GM21423 (cell line): Measurements from ENCODE around the gene UGT8.
"Not testable (repeated sequence)": the region's sequence is repeated elsewhere in the genome, so short reads cannot be mapped to it uniquely, and the experiment has no call there.

Experiments
- ATAC-seq: cut with Tn5 transposase; IDR thresholded peaks from one replicate; pipeline ENCODE4 v1.9.1; 2021; ENCODE audit warnings: mild to moderate bottlenecking, moderate library complexity; ENCODE audit not compliant: unreplicated experiment

UGT8 gene

DNA sequence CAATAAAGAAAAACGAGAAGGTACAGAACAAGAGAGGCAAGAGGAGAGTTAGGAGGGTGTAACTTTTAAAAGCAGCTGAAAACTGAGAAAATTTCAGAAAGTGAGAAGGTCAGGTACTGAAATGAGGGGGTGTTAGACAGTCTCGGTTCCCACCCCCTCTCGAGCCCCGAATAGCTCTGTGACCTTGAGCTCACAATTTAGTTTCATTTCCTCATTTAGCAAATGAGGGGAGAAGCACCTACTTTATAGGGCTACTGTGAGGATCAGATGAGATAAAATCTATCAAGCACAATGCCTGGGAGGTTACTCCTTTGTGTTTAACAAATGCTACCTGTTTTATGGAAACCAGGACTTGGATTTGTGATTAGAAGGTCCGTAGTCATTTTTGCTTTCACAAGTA lies 4.9 kb downstream of the UGT8 start:
- ATAC-seq: peak; percentile 91

DNA sequence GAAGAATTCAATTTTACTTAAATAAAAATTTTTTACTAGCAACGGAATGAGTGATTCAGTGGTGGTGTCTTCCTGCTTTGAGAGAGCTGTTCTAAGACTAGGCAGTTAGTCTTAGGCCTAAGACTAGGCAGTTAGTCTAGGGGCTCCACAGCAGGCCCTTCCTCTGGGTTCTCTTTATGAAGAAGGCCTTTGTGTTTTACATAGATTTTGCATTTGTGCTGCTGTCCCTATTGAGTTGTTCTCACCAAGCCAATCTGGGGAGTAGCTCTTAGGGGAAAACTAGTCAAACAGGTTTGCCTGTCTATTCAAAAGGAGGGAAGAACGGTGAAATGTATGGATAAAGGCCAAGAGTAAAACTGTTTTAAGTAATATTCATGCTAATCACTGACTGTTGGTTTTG lies 7.6 kb downstream of the UGT8 start:
- no peak for ATAC-seq

DNA sequence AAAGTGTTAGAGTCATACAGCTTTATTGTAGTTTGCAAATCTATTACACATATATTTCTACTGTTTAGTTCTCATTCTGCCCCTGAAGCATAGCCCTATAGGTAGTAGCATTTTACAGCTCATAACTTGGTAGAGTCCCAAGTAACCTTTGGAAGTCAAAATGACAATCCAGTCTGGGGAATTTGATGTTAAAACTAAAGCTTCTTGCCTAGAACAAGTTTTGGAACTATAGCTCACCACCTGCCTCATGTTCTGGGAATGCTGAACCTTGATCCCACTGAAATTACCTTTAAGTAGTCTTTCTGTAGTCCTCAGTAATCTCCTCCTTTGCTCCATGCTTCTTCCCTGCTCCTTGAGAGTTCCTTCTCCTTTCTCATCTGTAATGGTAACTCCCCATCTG lies 8.4 kb downstream of the UGT8 start:
- ATAC-seq: no peak

DNA sequence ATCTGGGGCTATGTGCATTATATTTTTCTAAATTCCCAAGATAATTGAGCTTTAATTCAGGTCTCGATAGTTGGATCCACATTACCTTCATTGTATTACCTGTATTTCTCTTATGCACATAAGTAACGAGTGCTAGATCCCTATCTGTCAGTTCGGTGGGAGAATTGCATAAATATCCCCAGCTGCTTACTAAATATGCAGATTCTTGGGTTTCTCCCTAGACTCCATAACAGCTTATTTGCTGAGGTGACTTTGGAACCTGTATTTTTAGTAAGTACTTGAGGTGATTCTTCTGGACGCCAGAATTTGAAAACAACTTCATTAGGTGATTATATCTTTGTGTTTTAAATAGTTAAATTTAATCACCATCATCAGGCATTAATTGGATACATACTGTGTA lies 15.0 kb downstream of the UGT8 start:
- ATAC-seq: no peak

DNA sequence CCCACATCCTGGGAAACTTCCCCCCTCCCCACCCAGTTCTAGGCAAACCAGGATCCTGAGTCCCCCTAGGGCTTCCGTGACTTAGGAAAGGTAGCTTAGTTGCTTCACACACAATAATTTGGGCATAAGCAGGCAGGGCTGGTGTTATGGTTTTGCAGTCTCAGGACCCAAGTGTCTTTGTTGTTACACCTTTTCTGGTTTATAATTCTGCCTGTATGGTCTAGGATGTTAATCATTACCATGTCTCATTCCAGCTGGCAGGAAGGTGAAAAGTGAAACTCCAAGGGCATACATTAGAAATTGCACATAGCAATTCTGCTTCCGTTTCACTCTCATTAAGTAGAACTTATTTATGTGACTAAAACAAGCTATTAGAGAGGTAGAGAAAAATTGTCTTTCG lies 16.8 kb downstream of the UGT8 start:
- ATAC-seq: peak; percentile 91

DNA sequence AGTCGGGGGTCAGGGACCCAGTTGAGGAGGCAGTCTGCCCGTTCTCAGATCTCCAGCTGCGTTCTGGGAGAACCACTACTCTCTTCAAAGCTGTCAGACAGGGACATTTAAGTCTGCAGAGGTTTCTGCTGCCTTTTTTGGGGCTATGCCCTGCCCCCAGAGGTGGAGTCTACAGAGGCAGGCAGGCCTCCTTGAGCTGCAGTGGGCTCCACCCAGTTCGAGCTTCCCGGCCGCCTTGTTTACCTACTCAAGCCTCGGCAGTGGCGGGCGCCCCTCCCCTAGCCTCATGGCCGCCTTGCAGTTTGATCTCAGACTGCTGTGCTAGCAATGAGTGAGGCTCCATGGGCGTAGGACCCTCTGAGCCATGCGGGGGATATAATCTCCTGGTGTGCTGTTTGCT lies 17.4 kb downstream of the UGT8 start:
- ATAC-seq: not testable (repeated sequence)

DNA sequence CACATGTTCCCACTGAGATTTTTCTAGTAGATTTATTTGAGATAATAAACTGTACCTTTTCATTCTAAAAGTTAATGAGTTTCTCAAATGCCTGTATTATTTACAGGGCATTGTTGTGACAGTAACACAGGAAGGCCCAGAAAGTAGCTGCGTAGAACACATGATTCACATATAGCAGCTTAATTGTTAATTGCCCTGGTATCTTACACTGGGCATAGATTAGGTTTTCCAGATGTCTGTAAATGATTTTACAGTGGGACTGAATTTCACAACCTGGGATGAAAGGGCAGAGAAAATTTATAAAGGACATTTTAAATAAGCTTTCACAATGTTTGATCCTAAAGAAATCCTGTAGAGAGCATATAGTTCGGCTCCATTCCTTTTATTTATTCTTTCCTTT lies 27.6 kb downstream of the UGT8 start:
- ATAC-seq: no peak

DNA sequence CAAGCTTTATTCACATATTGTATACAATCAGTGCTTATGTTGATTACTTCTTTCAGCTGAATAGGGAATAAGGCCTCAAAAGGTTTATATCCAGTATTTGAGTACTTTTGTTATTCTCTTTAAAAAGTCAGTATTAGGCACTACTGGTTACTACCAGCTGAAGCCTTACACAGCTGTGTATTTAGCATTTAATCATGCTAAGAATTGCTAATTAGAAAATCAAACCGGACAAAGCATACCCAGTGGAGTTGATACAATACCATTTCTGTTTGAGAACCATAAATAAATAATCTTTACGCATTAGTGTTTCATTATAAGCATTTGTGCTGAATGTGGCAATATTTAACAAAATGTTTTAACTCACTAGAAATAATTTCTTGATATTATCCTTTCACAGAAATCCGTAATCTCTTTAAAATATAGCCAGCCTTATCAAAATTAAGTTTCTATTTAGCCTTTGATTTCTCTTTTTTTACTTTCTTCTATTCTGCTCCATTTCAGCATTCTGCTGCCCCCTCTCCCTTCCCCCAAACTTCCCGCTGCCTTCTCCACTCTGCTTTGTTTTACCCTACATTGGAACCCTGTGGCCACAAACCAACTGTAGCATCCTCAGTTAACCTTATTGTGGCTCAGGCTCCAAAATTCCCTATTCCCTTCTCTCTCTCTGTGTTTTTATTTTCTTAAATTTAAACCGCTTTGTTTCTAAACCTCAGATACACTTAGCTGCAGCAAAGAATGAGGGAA lies 37.8 kb downstream of the UGT8 start:
- ATAC-seq: no peak

DNA sequence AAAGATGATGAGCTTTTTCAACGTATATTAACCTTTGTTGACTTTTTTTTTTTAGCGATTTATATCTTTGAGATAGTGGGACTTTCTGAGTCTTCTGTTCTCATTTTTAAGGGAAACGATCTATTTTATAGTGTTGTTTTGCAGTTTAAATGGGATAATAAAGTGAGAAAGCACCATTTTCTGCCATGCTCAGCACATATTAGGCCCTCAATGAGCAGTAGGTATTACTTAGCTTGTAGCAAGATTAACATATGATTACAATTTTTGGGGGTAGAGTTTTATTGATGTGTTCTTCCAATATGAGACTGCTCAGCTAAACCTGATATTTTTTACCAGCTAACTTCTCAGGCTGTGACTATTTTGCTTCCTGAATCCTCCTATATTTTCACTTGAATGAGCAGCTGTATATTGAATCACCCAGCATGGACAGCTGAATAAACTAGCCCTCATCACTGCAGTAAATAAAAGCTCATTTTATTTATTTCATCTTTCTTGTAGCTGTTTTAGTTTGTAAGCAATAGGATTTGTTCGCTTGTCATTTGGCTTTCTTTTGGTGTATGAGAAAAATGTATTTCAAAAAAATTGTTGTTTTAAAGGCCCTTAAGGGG lies 43.7 kb downstream of the UGT8 start:
- no peak for ATAC-seq

DNA sequence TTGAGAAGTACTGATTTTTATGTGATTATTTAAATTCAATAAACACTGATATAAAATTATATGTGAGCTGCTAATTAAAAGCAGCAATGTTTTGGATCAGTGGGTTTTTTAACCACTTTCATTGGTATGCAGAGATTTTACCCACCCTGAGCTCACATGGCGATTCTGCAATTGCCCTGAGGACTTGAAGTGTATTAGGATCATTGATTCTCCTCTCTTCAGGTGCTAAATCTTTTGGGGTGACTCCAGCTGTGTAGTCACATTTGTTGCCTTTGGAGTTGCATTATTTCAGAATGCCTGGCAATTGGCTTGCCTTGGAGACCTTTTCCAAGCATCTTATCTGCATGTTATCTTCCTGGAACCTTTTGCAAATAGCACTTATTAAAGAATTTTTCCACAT lies 51.3 kb downstream of the UGT8 start:
- ATAC-seq: no peak

DNA sequence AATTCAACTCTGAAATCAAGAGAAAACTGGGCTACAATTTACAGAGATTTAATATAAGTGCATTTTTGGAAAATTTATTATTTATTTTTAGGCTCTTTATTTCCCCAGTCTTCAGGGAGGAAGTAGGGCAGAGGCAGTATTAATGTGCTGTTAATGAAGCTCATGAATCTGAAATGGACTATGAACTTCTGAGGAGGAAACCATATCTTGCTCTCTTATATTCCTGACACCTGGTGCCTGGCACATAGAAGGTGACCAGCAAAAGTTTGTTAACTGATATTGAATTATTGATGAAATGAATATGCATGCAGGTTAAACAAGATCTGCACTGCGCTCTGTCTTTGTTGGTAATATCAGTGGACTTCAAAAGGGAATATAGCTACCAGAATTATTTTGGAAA lies 55.1 kb downstream of the UGT8 start:
- ATAC-seq: no peak

DNA sequence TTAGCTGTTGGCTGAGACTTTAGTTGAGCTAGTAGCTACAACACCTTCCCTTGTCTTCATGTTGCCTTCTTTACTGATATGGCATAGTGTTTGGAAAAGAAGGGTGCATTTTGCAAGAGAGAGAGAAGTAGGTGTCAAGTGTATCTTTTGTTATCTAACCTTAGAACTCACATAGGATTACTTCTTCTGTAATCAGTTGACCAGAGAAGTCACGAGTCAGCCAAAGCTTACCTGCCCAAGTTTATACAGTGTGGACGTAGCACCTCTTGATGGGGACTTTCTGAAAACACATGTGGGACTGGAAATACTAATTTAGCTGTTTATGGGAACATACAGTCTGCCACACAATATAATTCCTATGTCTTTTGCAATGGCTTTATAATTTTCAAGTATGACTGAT lies 56.0 kb downstream of the UGT8 start:
- ATAC-seq: no peak

DNA sequence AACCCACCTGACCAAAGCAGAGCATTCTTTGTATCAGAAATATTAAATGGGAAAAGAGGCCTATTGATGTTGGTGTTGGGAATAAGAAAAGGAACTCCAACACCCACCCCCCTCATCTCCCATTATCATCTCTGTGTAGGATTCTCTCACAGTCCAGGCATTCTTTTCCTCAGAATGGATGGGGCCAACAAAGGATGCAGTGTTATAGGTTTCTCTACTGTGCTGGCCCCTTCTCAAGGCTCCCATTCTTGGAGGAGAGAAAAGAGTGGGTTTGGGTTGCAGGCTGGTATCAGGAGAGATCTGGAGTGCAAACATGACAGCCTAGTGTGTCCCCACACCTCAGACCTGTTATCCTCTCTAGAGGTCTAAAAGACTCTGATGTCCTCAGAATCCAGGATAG lies 59.6 kb downstream of the UGT8 start:
- no peak for ATAC-seq

DNA sequence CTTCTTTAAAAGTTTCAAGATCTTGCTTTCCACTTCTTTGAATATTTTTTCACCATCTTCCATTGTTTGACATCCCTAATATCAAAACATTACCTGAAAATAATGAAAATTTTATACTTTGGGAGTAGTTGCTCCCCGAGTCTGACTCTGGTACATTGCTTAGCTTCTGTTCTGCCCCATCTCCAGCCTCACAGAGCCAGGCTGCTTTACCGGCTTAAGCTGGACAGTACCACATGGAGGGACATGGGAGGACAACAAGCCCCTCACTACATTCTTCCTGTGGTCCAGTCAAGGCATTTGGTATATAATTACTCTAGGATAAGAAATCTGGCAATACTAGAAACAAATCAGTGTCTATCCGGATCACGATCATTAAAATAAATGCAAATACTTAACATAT lies 60.2 kb downstream of the UGT8 start:
- no peak for ATAC-seq

DNA sequence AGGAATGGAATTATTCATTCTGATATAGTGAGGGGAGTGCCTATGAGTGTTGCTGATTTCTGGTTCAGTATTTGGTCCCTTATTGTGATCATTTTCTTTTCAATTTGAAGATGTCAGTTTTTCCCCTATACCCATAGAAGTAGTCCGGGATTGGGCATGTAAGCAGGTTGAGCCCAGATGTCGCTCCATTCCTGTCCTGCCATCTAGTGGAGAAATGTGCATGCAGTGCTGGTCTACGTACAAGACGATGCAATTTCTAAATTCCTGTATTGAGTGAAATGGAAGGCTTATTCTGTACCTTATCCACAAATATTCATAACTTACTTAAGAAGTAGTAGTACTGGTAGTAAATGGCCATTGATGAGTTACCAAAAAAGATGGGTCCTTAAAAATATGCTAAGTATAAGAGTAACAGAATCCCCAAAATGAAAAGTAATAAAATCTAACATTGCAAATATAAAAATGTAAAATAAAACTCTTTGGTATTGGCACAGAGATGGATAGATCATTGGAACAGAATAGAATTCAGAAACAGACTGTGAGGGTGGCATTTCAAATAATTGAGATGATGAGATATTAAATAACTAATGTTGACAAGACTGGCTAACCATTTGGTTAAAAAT lies 60.9 kb downstream of the UGT8 start:
- peak; percentile 97 for ATAC-seq

DNA sequence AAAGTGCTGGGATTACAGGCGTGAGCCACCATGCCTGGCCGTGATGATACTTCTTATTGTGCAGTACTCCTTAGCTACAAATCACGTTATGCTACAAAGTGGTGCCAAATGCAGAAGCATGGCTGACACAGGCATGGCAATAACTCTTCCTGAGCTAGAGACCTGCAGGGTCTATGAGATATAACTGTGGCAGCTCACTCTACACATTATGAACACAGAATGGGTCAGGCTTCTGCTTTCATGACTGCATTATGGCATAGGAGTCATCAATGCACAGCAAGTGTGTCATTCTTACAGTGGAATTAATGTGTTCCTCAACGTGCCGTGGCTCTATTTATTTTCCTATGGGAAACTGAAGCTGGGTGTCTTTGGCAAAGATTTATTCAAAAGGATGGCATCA lies 64.5 kb downstream of the UGT8 start:
- ATAC-seq: no peak

DNA sequence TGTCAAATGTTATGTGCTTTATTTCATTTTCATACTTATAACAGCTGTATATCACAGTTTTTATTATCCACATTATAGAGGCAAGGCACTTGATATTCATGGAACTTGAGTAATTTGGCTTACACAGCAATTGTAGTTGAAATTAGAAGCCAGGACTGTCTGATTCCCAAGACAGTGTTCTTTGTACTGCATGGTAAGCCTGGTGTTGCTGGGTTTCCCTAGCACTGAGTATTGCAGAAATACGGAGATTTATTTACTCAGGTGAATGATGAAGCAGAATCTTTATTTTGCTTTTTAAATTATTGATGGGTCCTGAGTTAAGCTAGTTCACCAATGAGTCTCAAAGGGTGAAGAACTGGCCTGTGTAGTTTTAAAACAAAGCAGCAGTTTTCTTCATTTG lies 70.0 kb downstream of the UGT8 start:
- ATAC-seq: no peak

DNA sequence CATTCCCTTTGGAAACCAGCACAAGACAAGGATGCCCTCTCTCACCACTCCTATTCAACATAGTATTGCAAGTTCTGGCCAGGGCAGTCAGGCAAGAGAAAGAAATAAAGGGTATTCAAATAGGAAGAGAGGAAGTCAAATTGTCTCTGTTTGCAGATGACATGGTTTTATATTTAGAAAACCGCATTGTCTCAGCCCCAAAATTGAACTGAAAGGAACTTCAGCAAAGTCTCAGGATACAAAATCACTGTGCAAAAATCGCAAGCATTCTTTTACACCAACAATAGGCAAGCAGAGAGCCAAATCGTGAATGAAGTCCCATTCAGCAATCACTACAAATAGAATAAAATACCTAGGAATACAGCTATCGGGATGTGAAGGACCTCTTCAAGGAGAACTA lies 72.1 kb downstream of the UGT8 start:
- ATAC-seq: not testable (repeated sequence)

DNA sequence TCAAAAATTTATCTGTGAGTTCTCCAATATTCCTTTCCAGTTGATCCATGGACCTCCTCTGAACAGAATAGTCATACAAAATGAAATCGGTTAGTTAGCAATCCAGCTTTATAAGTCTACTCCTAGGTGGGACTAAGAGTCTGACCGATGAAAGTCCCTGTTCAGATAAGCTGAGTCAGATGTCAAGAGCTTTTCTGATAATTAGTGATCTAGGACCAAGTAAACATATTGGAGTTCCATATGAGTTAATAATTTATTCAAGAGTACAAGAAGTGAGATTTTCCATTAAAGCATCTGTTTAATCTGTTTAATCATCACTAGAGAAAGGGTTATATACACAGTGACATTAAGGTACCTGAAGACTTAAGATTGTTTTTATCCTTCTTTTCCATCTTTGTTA lies 74.7 kb downstream of the UGT8 start:
- no peak for ATAC-seq

DNA sequence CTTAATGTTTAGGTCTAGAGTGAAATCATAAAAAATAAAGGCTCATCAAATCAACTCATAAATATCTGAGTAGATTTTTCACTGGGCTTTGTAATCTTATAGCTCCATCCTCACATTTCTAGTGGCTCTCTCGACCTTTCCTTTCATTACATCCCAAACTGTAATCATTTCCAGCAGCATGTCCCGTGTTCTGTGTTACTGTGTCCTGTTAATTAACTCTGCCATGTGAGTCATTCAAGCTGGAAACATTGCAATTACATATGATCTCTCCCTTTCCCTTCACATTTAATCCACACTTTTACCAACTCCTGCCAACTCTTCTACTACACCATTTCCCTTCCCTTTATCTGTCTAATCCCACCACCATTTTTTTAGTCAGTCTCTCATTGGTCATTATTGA lies 75.5 kb downstream of the UGT8 start:
- ATAC-seq: no peak

DNA sequence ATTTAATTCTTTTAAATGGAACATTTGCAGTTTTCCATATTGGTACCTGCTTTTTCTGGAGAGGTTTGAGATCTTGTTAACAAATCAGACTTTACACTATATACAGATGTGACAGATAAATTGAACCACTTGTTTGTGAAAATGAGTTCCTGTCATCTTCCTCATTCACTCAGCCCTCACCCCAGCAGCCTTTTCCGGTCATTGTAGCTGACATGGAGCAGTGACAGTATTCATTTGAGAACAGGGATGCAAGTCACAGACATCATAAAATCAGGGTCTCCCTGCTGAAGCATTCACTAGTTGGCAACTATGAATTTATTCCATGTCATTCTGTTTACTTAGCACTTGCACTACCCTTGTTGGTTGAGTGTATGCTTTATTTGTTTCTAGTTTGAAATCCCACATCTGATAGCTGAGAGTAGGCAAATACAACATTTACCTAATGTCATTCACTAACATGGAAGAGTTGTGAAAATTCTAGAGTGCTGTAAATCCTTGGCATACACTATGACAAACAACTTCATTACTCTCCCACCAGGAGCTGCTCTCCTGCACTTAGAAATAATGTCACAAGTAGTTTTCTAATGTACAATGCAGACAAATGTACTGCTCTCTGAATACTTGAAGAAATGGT lies 78.9 kb downstream of the UGT8 start:
- no peak for ATAC-seq

DNA sequence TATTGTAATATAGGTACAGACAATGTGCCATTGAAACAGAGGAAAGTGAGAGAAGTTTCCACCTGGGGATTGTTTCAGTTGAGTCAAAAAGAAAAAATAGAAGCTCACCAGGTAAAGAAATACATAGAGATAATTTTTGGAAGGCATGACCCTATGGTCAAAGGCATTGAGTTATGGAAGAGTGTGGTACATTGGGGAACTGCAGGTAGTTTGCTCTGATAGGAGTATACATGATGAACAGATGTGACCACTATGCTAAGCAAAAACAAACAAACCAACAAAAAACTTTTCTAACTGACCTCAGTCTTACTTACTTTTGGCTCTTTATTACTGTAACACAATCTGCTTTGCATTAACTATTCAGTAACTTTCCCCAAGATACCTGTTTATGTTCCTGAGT lies 85.9 kb downstream of the UGT8 start:
- ATAC-seq: no peak
